Ishikawa (cell line): Measurements from ENCODE around the gene MPO.

Experiments used
- CEBPB ChIP-seq: IDR thresholded peaks from 2 replicates; pipeline ENCODE4 v1.6.1; 2012
- CREB1 ChIP-seq: IDR thresholded peaks from 2 replicates; pipeline ENCODE4 v1.6.1; 2012; ENCODE audit warnings: low read depth
- EGR1 ChIP-seq: IDR thresholded peaks from 2 replicates; pipeline ENCODE4 v1.6.1; 2012
- EP300 ChIP-seq: IDR thresholded peaks from 2 replicates; pipeline ENCODE4 v1.6.1; 2012; ENCODE audit warnings: borderline replicate concordance
- FOXM1 ChIP-seq: IDR thresholded peaks from 2 replicates; pipeline ENCODE4 v1.6.1; 2012; ENCODE audit warnings: low read depth, borderline replicate concordance
- NFIC ChIP-seq: IDR thresholded peaks from 2 replicates; pipeline ENCODE4 v1.6.1; 2012
- RAD21 ChIP-seq: IDR thresholded peaks from 2 replicates; pipeline ENCODE4 v1.6.1; 2012; ENCODE audit warnings: low read depth
- TAF1 ChIP-seq: IDR thresholded peaks from 2 replicates; pipeline ENCODE4 v1.6.1; 2012; ENCODE audit warnings: low read depth, mild to moderate bottlenecking
- TCF12 ChIP-seq: IDR thresholded peaks from 2 replicates; pipeline ENCODE4 v1.6.1; 2012; ENCODE audit warnings: low read depth
- TEAD4 ChIP-seq: IDR thresholded peaks from 2 replicates; pipeline ENCODE4 v1.6.1; 2012
- YY1 ChIP-seq: IDR thresholded peaks from 2 replicates; pipeline ENCODE4 v1.6.1; 2012; ENCODE audit warnings: low read depth
- ZBTB7A ChIP-seq: IDR thresholded peaks from 2 replicates; pipeline ENCODE4 v1.6.1; 2012; ENCODE audit warnings: low read depth
- TF ChIP-seq, protein P1 (sequence below): IDR thresholded peaks from 2 replicates; pipeline ENCODE4 v1.6.1; 2012
- TF ChIP-seq, protein P2 (sequence below): IDR thresholded peaks from 2 replicates; pipeline ENCODE4 v1.6.1; 2012; ENCODE audit warnings: low read depth, mild to moderate bottlenecking
- TF ChIP-seq, protein P3 (sequence below): IDR thresholded peaks from 2 replicates; pipeline ENCODE4 v1.6.1; 2012

MPO gene

DNA sequence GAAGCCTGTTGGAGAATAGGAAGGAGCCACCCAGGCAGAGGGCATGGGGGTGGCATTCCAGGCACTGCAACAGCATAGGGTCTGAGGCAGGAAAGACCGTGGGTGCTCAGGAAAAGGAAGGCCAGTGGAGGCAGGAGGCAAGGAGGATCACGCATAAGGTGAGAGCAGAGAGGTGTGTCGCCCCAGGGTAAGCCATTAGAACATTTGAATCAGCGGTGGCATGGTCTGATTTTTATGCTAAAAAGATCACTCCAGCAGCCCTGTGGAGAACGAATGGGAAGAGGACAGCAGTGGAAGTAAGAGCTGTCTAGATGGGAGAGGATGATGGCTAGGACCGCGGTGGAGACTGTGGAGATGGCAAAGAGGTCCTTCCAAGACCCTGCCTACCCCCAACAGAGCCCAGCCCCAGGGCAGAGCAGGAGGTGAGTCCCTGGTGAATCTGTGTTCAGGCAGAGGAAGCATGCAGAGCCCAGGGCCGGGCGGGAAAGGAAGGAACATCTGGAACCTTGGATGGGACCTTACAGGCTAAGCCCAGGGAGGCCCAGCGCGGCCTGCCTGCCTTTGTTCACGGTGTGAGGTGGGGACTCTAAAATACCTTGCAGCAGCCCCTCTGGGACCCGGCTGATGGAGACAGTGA, 34.5 kb downstream of the MPO start:
- no peak for TF ChIP-seq YY1
- TF ChIP-seq FOXM1: no peak
- TF ChIP-seq TEAD4: no peak
- TF ChIP-seq, protein P1, sequence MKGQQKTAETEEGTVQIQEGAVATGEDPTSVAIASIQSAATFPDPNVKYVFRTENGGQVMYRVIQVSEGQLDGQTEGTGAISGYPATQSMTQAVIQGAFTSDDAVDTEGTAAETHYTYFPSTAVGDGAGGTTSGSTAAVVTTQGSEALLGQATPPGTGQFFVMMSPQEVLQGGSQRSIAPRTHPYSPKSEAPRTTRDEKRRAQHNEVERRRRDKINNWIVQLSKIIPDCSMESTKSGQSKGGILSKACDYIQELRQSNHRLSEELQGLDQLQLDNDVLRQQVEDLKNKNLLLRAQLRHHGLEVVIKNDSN: no peak
- no peak for TF ChIP-seq EP300
- TF ChIP-seq NFIC: no peak
- TF ChIP-seq RAD21: no peak

DNA sequence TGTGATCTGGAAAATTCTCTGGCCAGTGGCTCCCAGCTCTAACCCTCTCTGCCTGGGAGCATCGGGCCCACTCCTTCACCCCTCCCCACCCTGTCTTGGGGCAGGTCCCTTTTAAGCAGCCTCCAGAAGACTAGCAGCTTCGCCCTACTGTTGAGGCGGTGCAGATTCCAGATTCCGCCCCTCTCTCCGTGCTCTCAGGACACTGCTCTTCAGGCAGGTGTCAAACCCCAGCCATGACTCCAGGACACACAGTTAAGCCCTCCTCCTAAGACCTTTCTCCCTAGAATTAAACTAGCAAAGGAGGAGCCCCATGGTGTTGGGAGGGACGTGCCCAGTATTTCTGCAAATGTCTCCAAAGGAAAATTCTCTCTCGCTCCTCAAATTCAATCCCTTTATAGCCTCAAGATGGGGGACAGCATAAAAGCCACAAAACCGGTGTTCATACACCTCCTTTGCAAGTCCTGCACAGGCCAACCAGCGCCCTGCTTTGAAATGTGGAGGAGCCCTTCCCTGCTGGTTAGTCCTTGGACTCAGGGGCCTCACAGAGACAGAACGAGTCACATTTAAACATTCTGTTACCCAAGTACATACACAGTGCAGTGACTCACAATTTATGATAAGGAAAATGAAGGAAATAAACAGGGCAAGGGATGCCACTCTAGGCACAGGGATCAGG, 35.2 kb downstream of the MPO start:
- TF ChIP-seq FOXM1 (no peak), ZBTB7A (no peak), TCF12 (no peak)

DNA sequence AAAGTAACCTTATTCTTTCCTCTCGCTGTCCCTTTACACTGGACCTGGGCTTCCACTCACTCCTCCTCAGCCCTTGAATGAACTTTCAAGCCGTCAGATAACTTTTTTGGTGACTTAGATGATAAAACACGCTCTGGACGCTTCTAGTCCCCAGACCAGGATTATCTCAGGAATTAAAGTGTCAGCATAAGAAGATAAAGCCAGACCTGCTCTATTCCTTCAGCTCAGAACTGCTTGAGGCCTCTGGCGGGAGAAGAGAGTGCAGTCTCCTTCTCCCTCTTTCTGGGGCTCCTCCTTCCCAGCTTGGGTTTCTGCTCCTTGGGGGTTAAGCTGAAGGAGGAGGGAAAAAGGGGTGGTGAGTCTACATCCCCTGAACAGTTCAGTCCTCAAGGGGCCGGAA, 35.8 kb downstream of the MPO start:
- TF ChIP-seq, protein P2, sequence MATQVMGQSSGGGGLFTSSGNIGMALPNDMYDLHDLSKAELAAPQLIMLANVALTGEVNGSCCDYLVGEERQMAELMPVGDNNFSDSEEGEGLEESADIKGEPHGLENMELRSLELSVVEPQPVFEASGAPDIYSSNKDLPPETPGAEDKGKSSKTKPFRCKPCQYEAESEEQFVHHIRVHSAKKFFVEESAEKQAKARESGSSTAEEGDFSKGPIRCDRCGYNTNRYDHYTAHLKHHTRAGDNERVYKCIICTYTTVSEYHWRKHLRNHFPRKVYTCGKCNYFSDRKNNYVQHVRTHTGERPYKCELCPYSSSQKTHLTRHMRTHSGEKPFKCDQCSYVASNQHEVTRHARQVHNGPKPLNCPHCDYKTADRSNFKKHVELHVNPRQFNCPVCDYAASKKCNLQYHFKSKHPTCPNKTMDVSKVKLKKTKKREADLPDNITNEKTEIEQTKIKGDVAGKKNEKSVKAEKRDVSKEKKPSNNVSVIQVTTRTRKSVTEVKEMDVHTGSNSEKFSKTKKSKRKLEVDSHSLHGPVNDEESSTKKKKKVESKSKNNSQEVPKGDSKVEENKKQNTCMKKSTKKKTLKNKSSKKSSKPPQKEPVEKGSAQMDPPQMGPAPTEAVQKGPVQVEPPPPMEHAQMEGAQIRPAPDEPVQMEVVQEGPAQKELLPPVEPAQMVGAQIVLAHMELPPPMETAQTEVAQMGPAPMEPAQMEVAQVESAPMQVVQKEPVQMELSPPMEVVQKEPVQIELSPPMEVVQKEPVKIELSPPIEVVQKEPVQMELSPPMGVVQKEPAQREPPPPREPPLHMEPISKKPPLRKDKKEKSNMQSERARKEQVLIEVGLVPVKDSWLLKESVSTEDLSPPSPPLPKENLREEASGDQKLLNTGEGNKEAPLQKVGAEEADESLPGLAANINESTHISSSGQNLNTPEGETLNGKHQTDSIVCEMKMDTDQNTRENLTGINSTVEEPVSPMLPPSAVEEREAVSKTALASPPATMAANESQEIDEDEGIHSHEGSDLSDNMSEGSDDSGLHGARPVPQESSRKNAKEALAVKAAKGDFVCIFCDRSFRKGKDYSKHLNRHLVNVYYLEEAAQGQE: no peak
- TF ChIP-seq EP300 (no peak), CREB1 (no peak), FOXM1 (no peak), ZBTB7A (no peak), NFIC (no peak)
- TF ChIP-seq, protein P3, sequence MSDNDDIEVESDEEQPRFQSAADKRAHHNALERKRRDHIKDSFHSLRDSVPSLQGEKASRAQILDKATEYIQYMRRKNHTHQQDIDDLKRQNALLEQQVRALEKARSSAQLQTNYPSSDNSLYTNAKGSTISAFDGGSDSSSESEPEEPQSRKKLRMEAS: no peak

DNA sequence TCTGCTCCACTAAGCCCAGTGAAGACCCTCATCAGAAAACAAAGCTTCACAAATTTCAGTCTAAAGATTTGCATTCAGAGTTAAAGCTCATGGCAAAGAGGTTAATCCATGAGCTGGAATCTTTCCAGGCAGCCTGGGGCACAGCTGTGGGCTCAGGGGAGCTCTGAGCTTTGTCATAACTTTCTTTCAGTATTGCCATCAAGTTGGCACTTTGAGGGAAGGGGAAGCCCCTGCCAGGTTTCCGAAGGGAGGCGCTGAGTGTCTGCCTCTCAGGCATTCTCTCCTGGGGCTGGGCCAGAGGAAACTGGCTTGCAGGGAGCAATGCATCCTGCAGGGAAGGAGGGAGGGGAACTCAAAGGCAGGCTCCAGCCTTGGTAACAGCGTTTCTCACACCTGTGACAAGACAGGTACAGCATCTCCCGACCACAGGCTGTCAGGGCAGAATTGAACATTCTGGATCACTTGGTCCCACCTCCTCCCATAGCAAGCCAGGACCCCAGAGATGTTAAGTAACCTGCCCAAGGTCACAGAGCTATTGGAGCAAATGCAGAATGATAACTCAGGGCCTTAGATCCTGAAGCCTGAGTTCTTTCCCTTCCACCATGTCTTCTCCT, 38.5 kb downstream of the MPO start:
- TF ChIP-seq CEBPB (no peak), CREB1 (no peak), ZBTB7A (no peak), NFIC (no peak), TCF12 (no peak), TAF1 (no peak), YY1 (no peak), FOXM1 (no peak), EGR1 (no peak), RAD21 (no peak), TEAD4 (no peak), EP300 (no peak)
- TF ChIP-seq, protein P3: no peak
- TF ChIP-seq, protein P2: no peak
- TF ChIP-seq, protein P1: no peak

DNA sequence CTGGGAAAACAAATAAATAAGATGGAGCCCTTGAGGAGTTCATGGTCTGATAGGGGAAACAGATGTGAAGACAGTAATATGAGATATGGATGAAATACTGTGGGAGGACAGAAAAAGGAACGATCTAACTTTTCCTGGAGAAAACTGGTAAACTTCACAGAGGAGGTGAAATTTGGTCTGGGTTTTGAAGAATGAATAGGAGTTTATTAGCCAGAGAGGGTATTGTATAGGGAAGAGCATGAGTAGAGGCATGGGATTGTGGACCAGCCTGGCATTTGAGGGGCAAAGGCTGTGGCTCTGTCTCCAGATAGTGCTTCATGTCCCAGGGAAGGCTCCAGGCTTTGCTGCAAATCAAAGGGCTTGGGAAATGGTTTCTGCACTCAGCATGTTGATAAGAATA, 40.7 kb downstream of the MPO start:
- TF ChIP-seq TEAD4: no peak

DNA sequence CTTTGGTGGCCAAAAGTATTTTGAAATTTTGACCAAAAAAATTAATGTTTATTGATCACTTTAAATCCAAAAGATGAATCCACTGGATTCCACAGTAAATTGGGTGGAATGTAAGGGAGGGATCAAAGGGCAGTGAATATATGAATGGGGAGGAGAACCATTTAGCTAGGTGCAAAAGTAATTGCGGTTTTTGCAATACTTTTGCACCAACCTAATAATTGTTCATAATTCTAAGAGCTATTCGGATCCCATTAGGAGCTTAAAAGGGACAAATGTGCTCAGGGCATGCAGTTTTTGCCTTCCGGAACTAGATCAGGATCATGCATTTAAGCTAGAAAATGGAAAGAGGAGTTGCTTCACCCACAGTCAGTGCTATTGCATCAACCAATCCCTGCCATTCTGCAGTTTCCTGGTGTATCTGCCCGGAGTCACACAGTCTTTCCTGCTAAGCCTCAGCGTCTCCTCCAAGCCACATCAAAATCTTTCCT, 42.5 kb downstream of the MPO start, which contains the start of gene LPO:
TSS of gene LPO (plus strand) at position 438 of the 488 bp plus-strand sequence. CDS start 4,396 bp downstream, outside the sequence.
- TF ChIP-seq EGR1: no peak
- TF ChIP-seq EP300: no peak
- no peak for TF ChIP-seq RAD21
- TF ChIP-seq, protein P2: no peak
- TF ChIP-seq, protein P1: no peak
- no peak for TF ChIP-seq TCF12
- TF ChIP-seq YY1: no peak
- no peak for TF ChIP-seq TAF1
- no peak for TF ChIP-seq CREB1
